ENCODE measurements around the gene ZNF500.

DNA sequence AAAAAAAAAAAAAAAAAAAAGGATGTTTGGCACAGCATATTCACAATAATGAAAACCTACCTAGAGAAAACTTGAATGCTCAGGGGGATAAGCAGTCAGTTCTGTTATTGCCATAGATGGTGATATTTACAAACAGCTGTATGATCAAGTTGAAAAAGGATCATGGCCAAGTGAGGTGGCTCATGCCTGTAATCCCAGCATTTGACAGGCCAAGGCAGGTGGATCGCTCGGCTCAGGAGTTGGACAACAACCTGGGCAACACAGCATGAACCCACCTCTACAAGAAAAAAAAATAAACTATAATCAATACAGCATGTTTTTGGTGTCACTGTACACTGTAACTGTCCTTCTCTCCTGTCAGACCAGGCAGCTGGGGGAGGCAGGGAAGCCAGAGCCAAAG is 52.0 kb downstream of the ZNF500 start:
- no peak for TF ChIP-seq GATA3 (IDR thresholded peaks at IDR 0.05; ENCODE audit: low read depth, low read length)
- no peak for TF ChIP-seq GATA2 (IDR thresholded peaks at IDR 0.05; ENCODE audit: low read depth, low read length)
